Omental fat pad (tissue), 4 donors: ENCODE results near the gene TPRN. TPM values are rescaled to one million over a fixed set of nuclear protein-coding genes. Genes with fewer than 3 reads are reported as not detected.

Source experiments
- ATAC-seq: fragments of 150-250 bp; one replicate; pipeline ENCODE4 v1.9.1; 2016; ENCODE audit warnings: mild to moderate bottlenecking, moderate library complexity; ENCODE audit not compliant: low FRiP score
- DNase-seq: peaks from one replicate; pipeline ENCODE4 v3.0.0-alpha.2; 2019; ENCODE audit warnings: low spot score
- CTCF ChIP-seq, 3 donors: fragments of 450-650 bp; IDR thresholded peaks; one replicate each; pipeline ENCODE4 v1.5.1; 2016 to 2017; ENCODE audit warnings: antibody characterized with exemption in 3 of 3, mild to moderate bottlenecking in 3 of 3, moderate library complexity in 2 of 3
- total RNA-seq, 4 donors: library from RNA; depleted of rRNA; stranded (reverse); fragments of >200 nt; gene quantifications; one replicate each; pipeline ENCODE4 v1.1.0, GENCODE V29; 2016

TPRN gene
- total RNA-seq, 4 donors from 2014 or later, result 3.6 to 6.5 (median 4.9) TPM

DNA sequence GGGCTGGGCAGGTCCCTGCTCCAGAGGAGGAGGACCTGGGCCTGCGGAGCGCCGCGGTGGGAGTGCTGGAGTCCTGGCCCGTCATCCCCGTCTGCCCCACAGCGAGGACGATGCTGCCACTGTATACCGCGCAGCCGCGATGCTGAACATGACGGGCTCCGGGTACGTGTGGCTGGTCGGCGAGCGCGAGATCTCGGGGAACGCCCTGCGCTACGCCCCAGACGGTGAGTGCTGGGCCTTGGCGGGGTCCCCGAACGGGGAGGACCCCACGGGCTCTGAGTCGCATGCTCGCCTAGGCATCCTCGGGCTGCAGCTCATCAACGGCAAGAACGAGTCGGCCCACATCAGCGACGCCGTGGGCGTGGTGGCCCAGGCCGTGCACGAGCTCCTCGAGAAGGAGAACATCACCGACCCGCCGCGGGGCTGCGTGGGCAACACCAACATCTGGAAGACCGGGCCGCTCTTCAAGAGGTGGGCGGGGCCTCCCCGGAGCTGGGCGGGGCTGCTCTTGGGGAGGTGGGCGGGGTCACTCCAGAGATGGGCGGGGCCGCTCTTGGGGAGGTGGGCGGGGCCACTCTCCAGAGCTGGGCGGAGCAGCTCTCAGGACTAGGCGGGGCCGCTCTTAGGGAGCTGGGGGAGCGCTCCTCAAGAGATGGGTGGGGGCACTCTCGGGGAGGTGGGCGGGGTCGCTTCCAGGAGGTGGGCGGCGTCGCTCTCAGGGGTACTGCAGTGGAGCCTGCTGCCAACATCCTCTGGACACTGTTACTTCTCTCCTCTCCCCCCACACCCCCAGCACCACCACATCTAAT is 43.8 kb downstream of the TPRN start:
- ATAC-seq (no peak), DNase-seq (no peak)
- no peak for TF ChIP-seq CTCF (IDR thresholded peaks at IDR 0.05)

DNA sequence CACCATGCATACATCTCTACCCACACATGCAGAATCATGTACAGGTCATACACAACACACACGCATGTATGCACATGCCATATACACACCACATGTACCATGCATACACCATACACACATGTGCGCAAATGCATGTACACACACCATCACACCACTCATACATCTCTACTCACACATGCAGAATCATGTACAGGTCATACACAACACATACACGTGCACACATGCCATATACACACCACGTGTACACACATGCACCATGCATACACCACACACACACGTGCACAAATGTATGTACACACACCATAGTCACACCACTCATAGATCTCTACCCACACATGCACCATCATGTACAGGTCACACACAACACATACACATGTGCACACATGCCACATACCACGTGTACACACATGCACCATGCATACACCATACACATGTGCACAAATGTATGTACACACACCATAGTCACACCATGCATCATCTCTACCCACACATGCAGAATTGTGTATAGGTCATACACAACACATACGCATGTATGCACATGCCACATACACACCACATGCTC is 47.6 kb downstream of the TPRN start:
- TF ChIP-seq CTCF (IDR thresholded peaks at IDR 0.05), result no peak
- no peak for DNase-seq
- no peak for ATAC-seq

DNA sequence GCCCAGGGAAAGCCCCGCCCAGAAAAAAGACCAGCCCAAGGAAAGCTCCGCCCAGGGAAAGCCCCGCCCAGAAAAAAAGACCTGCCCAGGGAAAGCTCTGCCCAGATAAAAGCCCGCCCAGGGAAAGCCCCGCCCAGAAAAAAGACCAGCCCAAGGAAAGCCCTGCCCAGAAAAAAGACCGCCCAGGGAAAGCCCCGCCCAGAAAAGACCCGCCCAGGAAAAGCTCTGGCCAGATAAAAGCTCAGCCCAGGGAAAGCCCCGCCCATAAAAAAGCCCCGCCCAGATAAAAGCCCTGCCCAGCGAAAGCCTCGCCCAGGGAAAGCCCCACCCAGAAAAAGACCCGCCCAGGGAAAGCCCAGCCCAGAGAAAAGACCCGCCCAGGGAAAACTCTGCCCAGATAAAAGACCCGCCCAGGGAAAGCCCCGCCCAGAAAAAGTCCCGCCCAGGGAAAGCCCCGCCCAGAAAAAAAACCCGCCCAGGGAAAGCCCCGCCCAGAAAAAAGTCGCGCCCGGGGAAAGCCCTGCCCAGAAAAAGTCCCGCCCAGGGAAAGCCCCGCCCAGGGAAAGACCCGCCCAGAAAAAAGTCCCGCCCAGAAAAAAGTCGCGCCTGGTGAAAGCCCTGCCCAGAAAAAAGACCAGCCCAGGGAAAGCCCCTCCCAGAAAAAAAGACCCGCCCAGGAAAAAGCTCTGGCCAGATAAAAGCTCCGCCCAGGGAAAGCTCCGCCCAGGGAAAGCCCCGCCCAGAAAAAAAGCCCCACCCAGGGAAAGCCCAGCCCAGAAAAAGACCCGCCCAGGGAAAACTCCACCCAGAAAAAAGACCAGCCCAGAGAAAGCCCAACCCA is 49.7 kb downstream of the TPRN start:
- no peak for DNase-seq
- no peak for ATAC-seq
- no peak for TF ChIP-seq CTCF (IDR thresholded peaks at IDR 0.05)

DNA sequence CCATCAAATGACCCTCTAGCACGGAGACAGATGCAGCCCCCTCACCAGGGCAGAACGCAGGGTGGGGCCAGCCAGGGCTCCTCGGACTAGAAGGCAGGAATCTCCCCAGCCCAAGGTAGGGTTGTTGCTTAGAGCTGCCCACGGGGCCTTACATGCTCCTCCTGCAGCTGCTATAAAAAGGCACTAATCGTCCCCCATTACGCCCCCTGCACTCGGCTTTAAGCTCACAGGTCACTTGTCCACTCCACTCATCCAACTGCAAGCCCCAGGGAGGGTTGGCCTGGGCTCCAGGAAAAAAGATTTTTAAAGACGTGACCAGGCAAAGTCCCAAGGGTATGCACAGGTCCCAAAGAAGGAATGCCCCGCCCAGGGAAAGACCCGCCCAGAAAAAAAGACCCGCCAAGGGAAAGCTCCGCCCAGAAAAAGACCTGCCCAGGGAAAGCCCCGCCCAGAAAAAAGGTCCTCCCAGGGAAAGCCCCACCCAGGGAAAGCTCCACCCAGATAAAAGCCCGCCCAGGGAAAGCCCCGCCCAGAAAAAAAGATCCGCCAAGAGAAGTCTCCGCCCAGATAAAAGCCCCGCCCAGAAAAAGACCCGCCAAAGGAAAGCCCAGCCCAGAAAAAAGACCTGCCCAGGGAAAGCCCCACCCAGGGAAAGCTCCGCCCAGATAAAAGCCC is 50.5 kb downstream of the TPRN start:
- TF ChIP-seq CTCF (IDR thresholded peaks at IDR 0.05), result no peak
- DNase-seq (no peak), ATAC-seq (no peak)

DNA sequence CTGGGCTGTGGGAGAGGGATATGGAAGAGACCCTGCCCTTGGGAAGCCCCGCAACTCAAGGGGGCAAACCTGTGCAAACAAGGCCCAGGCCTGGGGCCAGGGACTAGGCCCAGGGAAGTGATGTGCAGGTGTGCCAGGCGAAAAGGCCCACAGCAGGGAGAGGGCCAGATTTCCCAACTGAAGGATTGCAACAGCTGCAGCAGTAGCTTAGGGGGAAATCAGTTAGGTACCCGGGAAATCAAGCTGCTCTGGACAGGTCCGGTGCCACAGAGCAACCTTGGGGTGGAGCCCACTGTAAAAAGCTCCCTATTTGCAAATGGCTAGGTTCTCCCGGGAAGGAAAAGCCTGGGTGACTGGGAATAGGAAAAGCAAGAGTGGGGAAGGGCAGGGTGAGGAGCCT is 51.2 kb downstream of the TPRN start:
- no peak for ATAC-seq
- TF ChIP-seq CTCF (IDR thresholded peaks at IDR 0.05), result no peak

DNA sequence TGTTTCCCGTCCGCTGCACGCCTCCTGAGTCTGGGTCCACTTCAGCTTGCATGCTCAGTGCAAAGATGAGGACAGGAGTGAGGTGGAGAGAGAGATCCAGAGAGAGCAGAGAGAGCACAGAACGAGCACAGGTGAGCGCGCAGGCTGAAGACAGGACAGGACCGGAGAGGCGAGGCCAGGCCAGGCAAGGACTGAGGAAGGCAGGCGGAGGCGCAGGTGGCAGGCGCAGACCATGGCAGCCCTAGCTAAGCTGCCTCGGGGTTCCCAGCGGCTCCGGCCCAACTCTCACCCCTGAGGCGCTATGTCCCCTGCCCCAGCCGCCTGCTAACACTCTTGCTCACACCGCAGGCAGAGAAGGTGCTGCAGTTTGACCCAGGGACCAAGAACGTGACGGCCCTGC is 51.9 kb downstream of the TPRN start:
- no peak for DNase-seq
- TF ChIP-seq CTCF (IDR thresholded peaks at IDR 0.05), result no peak
- ATAC-seq, result no peak

More for the DNA sequence above, 51.2 kb downstream of the TPRN start:
- DNase-seq, result no peak
